ENCODE results near the gene SEPTIN5. TPM values are rescaled to one million over a fixed set of nuclear protein-coding genes. Genes with fewer than 3 reads are reported as not detected.
"Not testable (repeated sequence)": the region's sequence is repeated elsewhere in the genome, so short reads cannot be mapped to it uniquely, and the experiment has no call there.

The SEPTIN5 gene
- total RNA-seq, 2 donors from 2014 or later = 1.8 to 1.9 TPM

- DNase-seq = no peak
- H3K4me3 Mint-ChIP-seq = no peak overlapping the region
- H3K27me3 Mint-ChIP-seq (ENCODE audit: low read depth) = no peaks in the 10 kb centered on the region
- H3K36me3 Mint-ChIP-seq (ENCODE audit: insufficient read depth in 2 of 2) = no peaks in the 10 kb centered on the region
- no peak overlapping the region for H3K27ac Mint-ChIP-seq
- no peaks in the 10 kb centered on the region for H3K9me3 Mint-ChIP-seq
- H3K4me1 Mint-ChIP-seq (ENCODE audit: low read depth) = no peaks in the 10 kb centered on the region
- no peak for ATAC-seq (replicated peaks in 1 of 2)
Observed at GRCh38 chr22:19674129-19674928, 40.0 kb upstream of the SEPTIN5 start.

GRCh38 chr22:19674929-19675253 lies 39.4 kb upstream of the SEPTIN5 start:
- Mint-ChIP-seq H3K4me3 (no peak overlapping the region), H3K4me1 (ENCODE audit: low read depth) (no peaks in the 10 kb centered on the region), H3K27me3 (ENCODE audit: low read depth) (no peaks in the 10 kb centered on the region), H3K27ac (no peak overlapping the region), H3K36me3 (ENCODE audit: insufficient read depth in 2 of 2) (no peaks in the 10 kb centered on the region), H3K9me3 (no peaks in the 10 kb centered on the region)
- DNase-seq (no peak), ATAC-seq (replicated peaks in 1 of 2) (no peak)

- H3K36me3 Mint-ChIP-seq (ENCODE audit: insufficient read depth in 2 of 2) = no peaks in the 10 kb centered on the region
- peaks cover under 1% of the 10 kb centered on the region for H3K27me3 Mint-ChIP-seq (ENCODE audit: low read depth)
- H3K9me3 Mint-ChIP-seq = no peaks in the 10 kb centered on the region
- no peak for DNase-seq
- no peaks in the 10 kb centered on the region for H3K4me1 Mint-ChIP-seq (ENCODE audit: low read depth)
- no peak for ATAC-seq (replicated peaks in 1 of 2)
- no peak overlapping the region for H3K27ac Mint-ChIP-seq
- H3K4me3 Mint-ChIP-seq = no peak overlapping the region
Observed at GRCh38 chr22:19675428-19675827, 38.9 kb upstream of the SEPTIN5 start.

DNA sequence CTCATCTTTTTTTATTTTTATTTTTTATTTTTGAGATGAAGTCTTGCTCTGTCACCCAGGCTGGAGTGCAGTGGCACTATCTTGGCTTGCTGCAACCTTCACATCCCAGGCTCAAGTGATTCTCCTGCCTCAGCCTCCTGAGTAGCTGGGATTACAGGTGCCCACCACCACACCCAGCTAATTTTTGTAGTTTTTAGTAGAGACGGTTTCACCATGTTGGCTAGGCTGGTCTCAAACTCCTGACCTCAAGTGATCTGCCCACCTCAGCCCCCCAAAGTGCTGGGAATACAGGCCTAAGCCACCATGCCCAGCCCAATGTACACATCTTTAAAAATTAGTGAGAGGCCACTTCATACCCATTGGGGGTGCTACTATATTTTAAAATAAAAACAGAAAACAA lies 37.9 kb upstream of the SEPTIN5 start:
- not testable (repeated sequence) for ATAC-seq (replicated peaks in 1 of 2); H3K27ac Mint-ChIP-seq; DNase-seq; H3K4me3 Mint-ChIP-seq; H3K27me3 Mint-ChIP-seq (ENCODE audit: low read depth); H3K4me1 Mint-ChIP-seq (ENCODE audit: low read depth); H3K36me3 Mint-ChIP-seq (ENCODE audit: insufficient read depth in 2 of 2); H3K9me3 Mint-ChIP-seq

DNA sequence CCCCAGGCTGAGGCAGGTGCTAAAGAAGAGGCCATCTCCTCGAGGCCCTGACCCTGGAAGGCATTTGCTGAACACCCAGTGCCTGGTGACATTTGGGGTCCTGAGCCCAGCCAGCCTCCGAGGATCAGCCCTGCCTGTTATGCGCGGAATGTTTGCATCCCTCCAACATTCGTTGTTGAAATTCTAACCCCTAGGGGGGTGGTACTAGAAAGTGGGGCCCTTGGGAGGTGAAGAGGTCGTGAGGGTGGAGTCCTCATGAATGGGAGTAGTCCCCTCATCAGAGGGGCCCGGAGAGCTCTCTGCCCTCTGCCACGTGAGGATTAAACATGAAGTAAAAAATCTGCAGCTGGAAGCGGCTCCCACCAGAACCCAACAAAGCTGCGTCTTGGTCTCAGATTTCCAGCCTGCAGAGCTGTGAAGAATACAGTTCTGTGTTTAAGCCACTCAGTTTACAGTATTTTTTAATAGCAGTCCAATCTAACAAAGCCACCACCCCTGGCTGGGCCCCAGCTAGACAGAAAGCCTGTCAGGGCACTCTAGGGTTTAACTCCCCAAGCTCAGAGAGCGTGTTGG lies 35.3 kb upstream of the SEPTIN5 start:
- peaks cover 3% of the 10 kb centered on the region in 2 donors for H3K36me3 Mint-ChIP-seq (ENCODE audit: insufficient read depth in 2 of 2)
- ATAC-seq (replicated peaks in 1 of 2) (no peak), DNase-seq (no peak)
- no peak overlapping the region for H3K27ac Mint-ChIP-seq
- H3K4me1 Mint-ChIP-seq (ENCODE audit: low read depth) = no peaks in the 10 kb centered on the region
- H3K9me3 Mint-ChIP-seq = peaks cover 0 to 1% of the 10 kb centered on the region in 2 donors
- peaks cover 35% of the 10 kb centered on the region for H3K27me3 Mint-ChIP-seq (ENCODE audit: low read depth)
- no peak overlapping the region for H3K4me3 Mint-ChIP-seq

GRCh38 chr22:19679522-19680101 lies 34.7 kb upstream of the SEPTIN5 start:
- H3K9me3 Mint-ChIP-seq = peaks cover 0 to 1% of the 10 kb centered on the region in 2 donors
- peaks cover 37% of the 10 kb centered on the region for H3K27me3 Mint-ChIP-seq (ENCODE audit: low read depth)
- peak; percentile 55 to 68 for DNase-seq
- H3K27ac Mint-ChIP-seq = no peak overlapping the region
- peak; percentile 54 to 70 for ATAC-seq (replicated peaks in 1 of 2)
- H3K4me3 Mint-ChIP-seq = no peak overlapping the region
- peaks cover 3% of the 10 kb centered on the region in 2 donors for H3K36me3 Mint-ChIP-seq (ENCODE audit: insufficient read depth in 2 of 2)
- no peaks in the 10 kb centered on the region for H3K4me1 Mint-ChIP-seq (ENCODE audit: low read depth)

- Mint-ChIP-seq H3K27me3 (ENCODE audit: low read depth) (peaks cover 37% of the 10 kb centered on the region), H3K27ac (no peak overlapping the region), H3K4me1 (ENCODE audit: low read depth) (no peaks in the 10 kb centered on the region), H3K4me3 (no peak overlapping the region), H3K36me3 (ENCODE audit: insufficient read depth in 2 of 2) (peaks cover 3% of the 10 kb centered on the region in 2 donors), H3K9me3 (peaks cover 0 to 1% of the 10 kb centered on the region in 2 donors)
- no peak for DNase-seq
- ATAC-seq (replicated peaks in 1 of 2) = no peak
Observed at GRCh38 chr22:19680287-19680881, 33.9 kb upstream of the SEPTIN5 start.

GRCh38 chr22:19680911-19681862 lies 33.1 kb upstream of the SEPTIN5 start:
- H3K27ac Mint-ChIP-seq = peak overlapping the region; percentile 61
- peaks cover 3% of the 10 kb centered on the region in 2 donors for H3K36me3 Mint-ChIP-seq (ENCODE audit: insufficient read depth in 2 of 2)
- peak; percentile 25 to 44 for ATAC-seq (replicated peaks in 1 of 2)
- no peaks in the 10 kb centered on the region for H3K4me1 Mint-ChIP-seq (ENCODE audit: low read depth)
- no peak for DNase-seq
- peak overlapping the region in 1 of 2 donors; percentile 42 for H3K4me3 Mint-ChIP-seq
- peaks cover 37% of the 10 kb centered on the region for H3K27me3 Mint-ChIP-seq (ENCODE audit: low read depth)
- peaks cover 0 to 1% of the 10 kb centered on the region in 2 donors for H3K9me3 Mint-ChIP-seq

- Mint-ChIP-seq H3K27me3 (ENCODE audit: low read depth) (peaks cover 37% of the 10 kb centered on the region), H3K4me3 (no peak overlapping the region), H3K9me3 (peaks cover 0 to 1% of the 10 kb centered on the region in 2 donors), H3K36me3 (ENCODE audit: insufficient read depth in 2 of 2) (peaks cover 3% of the 10 kb centered on the region in 2 donors), H3K4me1 (ENCODE audit: low read depth) (no peaks in the 10 kb centered on the region), H3K27ac (peak overlapping the region; percentile 61)
- ATAC-seq (replicated peaks in 1 of 2) (no peak), DNase-seq (no peak)
Observed at GRCh38 chr22:19681863-19682245, 32.4 kb upstream of the SEPTIN5 start.

GRCh38 chr22:19686946-19687345 lies 27.4 kb upstream of the SEPTIN5 start:
- Mint-ChIP-seq H3K27ac (no peak overlapping the region), H3K9me3 (no peaks in the 10 kb centered on the region)
- ATAC-seq (replicated peaks in 1 of 2) = no peak

GRCh38 chr22:19687561-19688300 lies 26.6 kb upstream of the SEPTIN5 start:
- H3K27ac Mint-ChIP-seq = no peak overlapping the region
- no peaks in the 10 kb centered on the region for H3K9me3 Mint-ChIP-seq
- H3K4me1 Mint-ChIP-seq (ENCODE audit: low read depth) = no peaks in the 10 kb centered on the region

More at GRCh38 chr22:19686946-19687345, 27.4 kb upstream of the SEPTIN5 start:
- Mint-ChIP-seq H3K4me1 (ENCODE audit: low read depth) (no peaks in the 10 kb centered on the region), H3K36me3 (ENCODE audit: insufficient read depth in 2 of 2) (no peaks in the 10 kb centered on the region), H3K27me3 (ENCODE audit: low read depth) (peaks cover 22% of the 10 kb centered on the region), H3K4me3 (no peak overlapping the region)
- DNase-seq = no peak

More at GRCh38 chr22:19687561-19688300, 26.6 kb upstream of the SEPTIN5 start:
- no peaks in the 10 kb centered on the region for H3K36me3 Mint-ChIP-seq (ENCODE audit: insufficient read depth in 2 of 2)
- ATAC-seq (replicated peaks in 1 of 2) = no peak
- no peak overlapping the region for H3K4me3 Mint-ChIP-seq
- DNase-seq = no peak
- peaks cover 14% of the 10 kb centered on the region for H3K27me3 Mint-ChIP-seq (ENCODE audit: low read depth)
